PFSK-1 (cell line): Measurements from ENCODE around the gene PUS1.

Experiments used
- FOXP2 ChIP-seq: optimal IDR thresholded peaks from 2 replicates; pipeline ENCODE3; 2011; ENCODE audit warnings: borderline replicate concordance, control low read depth, inconsistent platforms; ENCODE audit not compliant: insufficient read depth; ENCODE audit errors: extremely low read length, extremely low read depth
- POLR2AphosphoS5 ChIP-seq: IDR thresholded peaks from 2 replicates; pipeline ENCODE4 v1.6.1; 2012; ENCODE audit warnings: low read depth, mild to moderate bottlenecking, control low read depth, low read length, moderate library complexity
- SIN3A ChIP-seq: IDR thresholded peaks from 2 replicates; pipeline ENCODE4 v1.6.1; 2012; ENCODE audit warnings: mild to moderate bottlenecking, low read length, moderate library complexity, borderline replicate concordance; ENCODE audit not compliant: insufficient read depth
- TAF1 ChIP-seq: IDR thresholded peaks from 2 replicates; pipeline ENCODE4 v1.6.1; 2012; ENCODE audit warnings: low read length, control low read depth, borderline replicate concordance; ENCODE audit not compliant: insufficient read depth
- TF ChIP-seq, protein P1 (sequence below), 2 experiments: IDR thresholded peaks; 2 replicates each; pipeline versions ENCODE4 v1.6.1 to v1.8.0; 2011 to 2012; ENCODE audit warnings: low read depth in 2 of 2, low read length in 2 of 2, control low read depth in 1 of 2, inconsistent platforms in 1 of 2, mild to moderate bottlenecking in 1 of 2, moderate library complexity in 1 of 2; ENCODE audit not compliant: insufficient read depth in 1 of 2

DNA sequence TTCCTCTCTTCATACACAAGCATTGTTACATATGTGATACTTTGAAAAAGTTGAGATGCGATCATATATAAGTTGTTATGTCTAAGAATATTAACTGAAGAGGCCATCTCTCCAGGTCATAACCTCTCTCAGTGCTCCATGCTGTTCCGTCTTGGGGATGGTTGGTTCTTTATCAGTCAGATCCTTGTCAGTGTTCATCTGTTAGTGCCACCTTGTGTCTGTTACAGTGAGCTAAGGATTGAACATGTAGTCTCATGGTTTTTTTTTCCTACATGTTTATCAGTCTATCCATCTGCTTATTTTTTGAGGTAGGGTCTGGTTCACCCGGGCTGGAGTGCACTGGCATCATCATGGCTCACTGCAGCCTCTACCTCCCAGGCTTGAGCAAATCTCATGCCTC lies 51.2 kb downstream of the PUS1 start:
- TF ChIP-seq POLR2AphosphoS5 (no peak), TAF1 (no peak), SIN3A (no peak), FOXP2 (no peak)
- TF ChIP-seq, protein P1, sequence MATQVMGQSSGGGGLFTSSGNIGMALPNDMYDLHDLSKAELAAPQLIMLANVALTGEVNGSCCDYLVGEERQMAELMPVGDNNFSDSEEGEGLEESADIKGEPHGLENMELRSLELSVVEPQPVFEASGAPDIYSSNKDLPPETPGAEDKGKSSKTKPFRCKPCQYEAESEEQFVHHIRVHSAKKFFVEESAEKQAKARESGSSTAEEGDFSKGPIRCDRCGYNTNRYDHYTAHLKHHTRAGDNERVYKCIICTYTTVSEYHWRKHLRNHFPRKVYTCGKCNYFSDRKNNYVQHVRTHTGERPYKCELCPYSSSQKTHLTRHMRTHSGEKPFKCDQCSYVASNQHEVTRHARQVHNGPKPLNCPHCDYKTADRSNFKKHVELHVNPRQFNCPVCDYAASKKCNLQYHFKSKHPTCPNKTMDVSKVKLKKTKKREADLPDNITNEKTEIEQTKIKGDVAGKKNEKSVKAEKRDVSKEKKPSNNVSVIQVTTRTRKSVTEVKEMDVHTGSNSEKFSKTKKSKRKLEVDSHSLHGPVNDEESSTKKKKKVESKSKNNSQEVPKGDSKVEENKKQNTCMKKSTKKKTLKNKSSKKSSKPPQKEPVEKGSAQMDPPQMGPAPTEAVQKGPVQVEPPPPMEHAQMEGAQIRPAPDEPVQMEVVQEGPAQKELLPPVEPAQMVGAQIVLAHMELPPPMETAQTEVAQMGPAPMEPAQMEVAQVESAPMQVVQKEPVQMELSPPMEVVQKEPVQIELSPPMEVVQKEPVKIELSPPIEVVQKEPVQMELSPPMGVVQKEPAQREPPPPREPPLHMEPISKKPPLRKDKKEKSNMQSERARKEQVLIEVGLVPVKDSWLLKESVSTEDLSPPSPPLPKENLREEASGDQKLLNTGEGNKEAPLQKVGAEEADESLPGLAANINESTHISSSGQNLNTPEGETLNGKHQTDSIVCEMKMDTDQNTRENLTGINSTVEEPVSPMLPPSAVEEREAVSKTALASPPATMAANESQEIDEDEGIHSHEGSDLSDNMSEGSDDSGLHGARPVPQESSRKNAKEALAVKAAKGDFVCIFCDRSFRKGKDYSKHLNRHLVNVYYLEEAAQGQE (IDR thresholded peaks at IDR 0.05; ENCODE audit: insufficient read depth in 1 of 2, low read depth in 2 of 2, low read length in 2 of 2): no peak
